ENCODE results near the gene DDR2. TPM values are rescaled to one million over a fixed set of nuclear protein-coding genes. Genes with fewer than 3 reads are reported as not detected.

The DDR2 gene
- total RNA-seq, 4 donors from 2014 or later, result 165 to 241 (median 199) TPM

DNA sequence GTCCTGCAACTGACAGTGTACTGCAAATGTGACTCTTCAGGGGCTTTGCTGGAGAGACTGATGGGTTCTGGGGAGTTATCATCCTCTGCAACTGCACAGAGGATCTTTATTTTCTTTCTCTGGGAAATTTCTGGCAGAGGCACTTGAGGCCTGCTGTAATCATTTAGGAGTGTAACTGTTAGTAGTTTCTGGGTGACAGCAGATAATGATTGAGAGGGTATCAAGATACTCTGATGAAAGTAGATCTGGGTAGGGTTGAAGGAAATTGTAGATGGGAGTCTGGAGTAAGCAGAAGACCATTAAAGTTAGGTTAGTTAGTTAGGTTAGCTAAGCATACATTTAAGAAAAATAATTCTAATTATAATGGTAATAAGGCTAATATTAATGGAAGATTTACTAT lies 11.0 kb upstream of the DDR2 start:
- Histone ChIP-seq H3K27ac (no peak overlapping the region), H3K27me3 (no peaks in the 10 kb centered on the region), H3K4me1 (peaks cover 2 to 14% (median 6%) of the 10 kb centered on the region in 3 donors), H3K4me3 (no peak overlapping the region), H3K36me3 (no peaks in the 10 kb centered on the region), H3K9me3 (peaks cover 0 to 14% (median 0%) of the 10 kb centered on the region in 3 donors)
- TF ChIP-seq POLR2AphosphoS5 (IDR thresholded peaks at IDR 0.05) (no peak), POLR2A (IDR thresholded peaks at IDR 0.05) (no peak), EP300 (IDR thresholded peaks at IDR 0.05) (no peak)
- TF ChIP-seq, protein P1, sequence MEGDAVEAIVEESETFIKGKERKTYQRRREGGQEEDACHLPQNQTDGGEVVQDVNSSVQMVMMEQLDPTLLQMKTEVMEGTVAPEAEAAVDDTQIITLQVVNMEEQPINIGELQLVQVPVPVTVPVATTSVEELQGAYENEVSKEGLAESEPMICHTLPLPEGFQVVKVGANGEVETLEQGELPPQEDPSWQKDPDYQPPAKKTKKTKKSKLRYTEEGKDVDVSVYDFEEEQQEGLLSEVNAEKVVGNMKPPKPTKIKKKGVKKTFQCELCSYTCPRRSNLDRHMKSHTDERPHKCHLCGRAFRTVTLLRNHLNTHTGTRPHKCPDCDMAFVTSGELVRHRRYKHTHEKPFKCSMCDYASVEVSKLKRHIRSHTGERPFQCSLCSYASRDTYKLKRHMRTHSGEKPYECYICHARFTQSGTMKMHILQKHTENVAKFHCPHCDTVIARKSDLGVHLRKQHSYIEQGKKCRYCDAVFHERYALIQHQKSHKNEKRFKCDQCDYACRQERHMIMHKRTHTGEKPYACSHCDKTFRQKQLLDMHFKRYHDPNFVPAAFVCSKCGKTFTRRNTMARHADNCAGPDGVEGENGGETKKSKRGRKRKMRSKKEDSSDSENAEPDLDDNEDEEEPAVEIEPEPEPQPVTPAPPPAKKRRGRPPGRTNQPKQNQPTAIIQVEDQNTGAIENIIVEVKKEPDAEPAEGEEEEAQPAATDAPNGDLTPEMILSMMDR (IDR thresholded peaks at IDR 0.05), result no peak
- ATAC-seq, result no peak

DNA sequence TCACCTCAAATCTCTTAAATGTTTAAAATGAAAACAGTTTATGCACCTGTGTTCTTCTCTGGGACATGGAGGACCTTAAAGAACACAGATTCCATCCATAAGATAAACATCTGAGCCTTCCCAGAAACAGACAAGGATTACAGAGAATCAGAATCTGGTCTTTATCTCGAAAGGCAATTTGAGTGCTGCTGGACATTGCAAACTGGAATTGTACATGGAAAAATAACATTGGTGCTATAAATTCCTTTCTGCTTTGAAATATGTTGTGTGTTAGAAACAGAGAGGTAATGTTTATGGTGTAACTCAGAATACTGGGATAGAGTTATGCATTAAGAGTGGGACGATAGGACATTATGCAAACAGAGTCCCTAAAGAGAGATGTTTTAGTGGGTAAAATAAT lies 6.6 kb upstream of the DDR2 start:
- H3K27ac ChIP-seq, result peak overlapping the region; percentile 78 to 96 (median 82)
- TF ChIP-seq, protein P1 (IDR thresholded peaks at IDR 0.05), result no peak
- TF ChIP-seq POLR2AphosphoS5 (IDR thresholded peaks at IDR 0.05) (no peak), POLR2A (IDR thresholded peaks at IDR 0.05) (no peak), EP300 (IDR thresholded peaks at IDR 0.05) (no peak)
- H3K36me3 ChIP-seq, result no peaks in the 10 kb centered on the region
- H3K4me1 ChIP-seq, result peaks cover 8 to 49% (median 19%) of the 10 kb centered on the region in 3 donors
- no peak overlapping the region for H3K4me3 ChIP-seq
- 14 to 23% methylated on average over 2 of the region's 2 CpGs for WGBS, 2 donors (ENCODE audit: low coverage in 1 of 2)
- no peak for ATAC-seq
- no peaks in the 10 kb centered on the region for H3K9me3 ChIP-seq
- no peaks in the 10 kb centered on the region for H3K27me3 ChIP-seq

- no peaks in the 10 kb centered on the region for H3K9me3 ChIP-seq
- ATAC-seq, result peak; percentile 16
- TF ChIP-seq EP300 (IDR thresholded peaks at IDR 0.05), result no peak
- no peak for TF ChIP-seq POLR2AphosphoS5 (IDR thresholded peaks at IDR 0.05)
- no peak for TF ChIP-seq POLR2A (IDR thresholded peaks at IDR 0.05)
- TF ChIP-seq, protein P1 (IDR thresholded peaks at IDR 0.05), result no peak
- H3K4me3 ChIP-seq, result peak overlapping the region; percentile 39 to 48
- peaks cover 10 to 53% (median 21%) of the 10 kb centered on the region in 3 donors for H3K4me1 ChIP-seq
- H3K27me3 ChIP-seq, result no peaks in the 10 kb centered on the region
- peak overlapping the region; percentile 78 to 96 (median 82) for H3K27ac ChIP-seq
- H3K36me3 ChIP-seq, result no peaks in the 10 kb centered on the region
- WGBS, 2 donors (ENCODE audit: low coverage in 1 of 2), result 7 to 19% methylated on average over 2 of the region's 2 CpGs
Measured at GRCh38 chr1:162626094-162626493, 6.2 kb upstream of the DDR2 start.

- no peak for TF ChIP-seq POLR2AphosphoS5 (IDR thresholded peaks at IDR 0.05)
- TF ChIP-seq, protein P1 (IDR thresholded peaks at IDR 0.05), result no peak
- no peak for TF ChIP-seq EP300 (IDR thresholded peaks at IDR 0.05)
- TF ChIP-seq POLR2A (IDR thresholded peaks at IDR 0.05), result no peak
- peak overlapping the region; percentile 78 to 96 (median 82) for H3K27ac ChIP-seq
- WGBS, 2 donors (ENCODE audit: low coverage in 1 of 2), result 0 to 6% methylated on average over 2 of the region's 2 CpGs
- peaks cover 10 to 60% (median 21%) of the 10 kb centered on the region in 3 donors for H3K4me1 ChIP-seq
- ATAC-seq, result no peak
- H3K27me3 ChIP-seq, result no peaks in the 10 kb centered on the region
- no peaks in the 10 kb centered on the region for H3K9me3 ChIP-seq
- peak overlapping the region; percentile 39 to 48 for H3K4me3 ChIP-seq
- H3K36me3 ChIP-seq, result no peaks in the 10 kb centered on the region
Measured at GRCh38 chr1:162626761-162627160, 5.5 kb upstream of the DDR2 start.

DNA sequence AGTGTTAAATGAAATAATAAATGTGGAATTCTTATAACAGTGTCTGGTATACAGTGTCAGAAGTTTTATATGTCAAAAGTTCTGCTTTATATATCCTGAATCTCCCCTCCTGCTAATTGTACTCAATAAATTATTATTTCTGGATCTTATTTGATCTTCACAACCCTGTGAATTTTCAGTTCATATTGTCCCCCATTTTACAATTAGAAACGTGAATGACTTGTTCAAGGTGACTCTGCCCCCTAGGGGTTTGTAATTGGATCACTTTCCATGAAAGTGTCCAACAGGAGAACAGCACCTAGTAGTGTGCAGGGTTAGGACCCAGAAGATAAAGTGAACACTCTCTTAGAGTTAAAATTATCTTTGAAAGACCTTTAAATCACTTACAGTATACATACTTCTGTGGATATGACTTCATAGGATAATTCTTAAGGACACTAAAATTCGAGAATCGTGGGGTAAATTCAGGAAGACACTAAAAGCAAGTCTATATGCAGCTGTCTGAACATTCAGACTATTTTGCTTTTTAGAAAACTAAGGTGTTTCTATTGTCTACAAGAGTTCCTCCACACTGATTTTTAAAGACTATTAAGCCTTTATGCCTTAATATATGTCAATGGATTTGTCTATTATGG lies 4.5 kb upstream of the DDR2 start:
- Histone ChIP-seq H3K4me1 (peaks cover 10 to 64% (median 21%) of the 10 kb centered on the region in 3 donors), H3K27ac (peak overlapping the region in 3 of 4 donors; percentile 78 to 96 (median 84)), H3K9me3 (no peaks in the 10 kb centered on the region), H3K36me3 (no peaks in the 10 kb centered on the region), H3K27me3 (no peaks in the 10 kb centered on the region), H3K4me3 (no peak overlapping the region)
- WGBS, 2 donors (ENCODE audit: low coverage in 1 of 2), result 53 to 61% methylated on average over 3 of the region's 3 CpGs
- ATAC-seq, result no peak
- TF ChIP-seq POLR2AphosphoS5 (IDR thresholded peaks at IDR 0.05), result no peak
- no peak for TF ChIP-seq POLR2A (IDR thresholded peaks at IDR 0.05)
- no peak for TF ChIP-seq EP300 (IDR thresholded peaks at IDR 0.05)
- TF ChIP-seq, protein P1 (IDR thresholded peaks at IDR 0.05), result peak; percentile 15 to 34 (median 26)
